GM19351 (cell line): Measurements from ENCODE around the gene SLC49A4.

Experiments used
- ATAC-seq: cut with Tn5 transposase; IDR thresholded peaks from one replicate; pipeline ENCODE4 v1.9.1; 2021; ENCODE audit warnings: mild to moderate bottlenecking, moderate library complexity; ENCODE audit not compliant: unreplicated experiment

SLC49A4 gene

DNA sequence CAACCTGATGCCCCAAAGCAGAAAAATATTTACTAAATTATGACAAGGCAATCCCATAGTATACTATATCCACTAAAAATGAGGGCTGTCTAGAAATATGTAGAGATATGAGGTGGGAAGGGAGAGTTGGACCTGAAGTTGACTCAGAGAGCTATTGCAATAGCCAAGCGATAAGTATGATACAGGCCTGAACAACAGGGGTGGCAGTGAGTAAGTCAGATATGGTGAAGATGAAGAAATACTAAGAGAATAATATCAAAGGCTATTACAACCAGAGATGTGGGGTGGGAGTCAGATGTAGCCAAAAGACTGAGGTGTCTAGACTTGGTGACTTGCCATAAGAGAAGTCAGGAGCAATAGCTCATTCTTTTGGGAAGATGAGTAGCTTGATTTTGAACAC, 10.4 kb upstream of the SLC49A4 start:
- no peak for ATAC-seq

DNA sequence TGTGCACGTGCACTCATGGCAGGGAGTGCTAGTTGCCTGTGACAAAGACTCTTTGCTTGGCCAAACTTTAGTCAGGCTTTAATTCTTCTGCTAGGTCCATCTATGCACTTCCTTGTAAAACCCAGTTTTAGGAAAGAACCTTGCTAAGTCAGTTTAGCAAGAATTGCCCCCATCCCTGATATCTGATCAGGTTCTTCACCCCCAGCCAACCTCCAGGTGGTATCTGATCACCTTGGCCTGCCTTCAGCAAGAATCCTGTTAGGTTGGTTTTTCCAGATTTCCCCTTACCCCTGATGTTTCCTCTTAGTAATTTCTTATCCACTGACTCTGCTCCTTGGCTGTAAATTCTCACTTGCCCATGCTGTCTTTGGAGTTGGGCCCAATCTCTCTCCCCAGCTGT, 9.6 kb upstream of the SLC49A4 start:
- ATAC-seq = no peak

DNA sequence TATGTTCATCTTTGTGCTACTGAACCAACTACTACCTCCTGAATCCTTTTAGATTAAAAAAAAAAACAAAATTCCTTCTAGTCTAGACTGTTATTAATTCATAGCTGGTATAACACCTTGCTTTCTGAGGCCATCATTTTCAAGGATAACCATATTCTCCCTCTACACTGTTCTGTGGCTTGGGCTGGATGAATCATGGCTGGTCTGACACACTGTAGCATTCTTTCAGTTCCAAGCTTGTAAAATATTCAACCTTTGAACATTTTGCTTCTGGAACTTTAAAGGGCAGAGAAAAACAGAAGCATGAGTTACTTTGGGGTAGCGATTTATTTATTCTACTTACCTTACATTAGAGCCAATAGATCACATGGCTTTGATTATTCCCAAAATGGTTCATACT, 8.8 kb upstream of the SLC49A4 start:
- ATAC-seq = no peak

DNA sequence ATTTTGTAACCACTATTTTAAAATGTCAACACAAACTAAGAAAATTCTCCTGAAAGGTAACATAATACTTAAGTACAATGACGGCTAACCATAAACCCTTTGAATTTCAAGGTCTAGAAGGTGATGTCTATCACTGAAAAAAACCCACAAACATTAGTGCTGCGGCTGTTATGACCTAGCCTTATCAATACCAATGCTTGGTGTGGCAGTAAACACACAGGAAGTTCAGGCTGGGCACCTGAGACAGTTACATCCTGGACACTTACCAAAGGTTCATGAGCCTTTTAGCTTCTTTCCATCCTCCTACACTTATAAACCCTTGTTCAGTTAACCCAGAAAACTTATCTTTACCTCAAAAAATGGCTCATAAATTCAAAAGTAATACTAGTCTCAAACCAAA, 7.0 kb upstream of the SLC49A4 start:
- ATAC-seq = no peak

DNA sequence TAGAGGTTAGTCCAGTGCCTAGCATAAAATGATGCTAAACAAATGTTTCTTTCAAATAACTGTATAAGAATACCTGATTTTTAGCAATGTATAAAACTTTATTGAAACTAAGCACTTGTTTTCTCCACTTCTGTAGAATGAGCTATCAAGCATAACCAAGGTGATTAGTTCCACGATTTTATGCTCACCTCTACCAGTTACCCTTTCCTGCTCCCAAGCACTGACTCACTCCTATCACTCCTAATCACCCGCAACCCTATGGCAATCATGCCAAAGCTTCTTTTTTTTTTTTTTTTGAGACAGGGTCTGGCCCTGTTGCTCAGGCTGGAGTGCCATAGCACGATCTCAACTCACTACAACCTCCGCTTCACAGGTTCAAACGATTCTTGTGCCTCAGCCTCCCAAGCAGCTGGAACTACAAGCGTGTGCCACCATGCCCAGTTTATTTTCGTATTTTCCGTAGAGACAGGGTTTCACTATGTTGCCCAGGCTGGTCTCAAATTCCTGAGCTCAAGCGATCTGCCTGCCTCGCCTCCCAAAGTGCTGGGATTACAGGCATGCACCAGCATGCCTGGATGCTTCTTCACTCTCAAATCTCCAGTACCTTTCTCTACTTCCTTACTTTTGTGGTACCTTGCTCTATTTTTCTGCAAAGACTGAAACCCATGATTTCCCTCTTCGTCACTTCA, 5.1 kb upstream of the SLC49A4 start:
- no peak for ATAC-seq

DNA sequence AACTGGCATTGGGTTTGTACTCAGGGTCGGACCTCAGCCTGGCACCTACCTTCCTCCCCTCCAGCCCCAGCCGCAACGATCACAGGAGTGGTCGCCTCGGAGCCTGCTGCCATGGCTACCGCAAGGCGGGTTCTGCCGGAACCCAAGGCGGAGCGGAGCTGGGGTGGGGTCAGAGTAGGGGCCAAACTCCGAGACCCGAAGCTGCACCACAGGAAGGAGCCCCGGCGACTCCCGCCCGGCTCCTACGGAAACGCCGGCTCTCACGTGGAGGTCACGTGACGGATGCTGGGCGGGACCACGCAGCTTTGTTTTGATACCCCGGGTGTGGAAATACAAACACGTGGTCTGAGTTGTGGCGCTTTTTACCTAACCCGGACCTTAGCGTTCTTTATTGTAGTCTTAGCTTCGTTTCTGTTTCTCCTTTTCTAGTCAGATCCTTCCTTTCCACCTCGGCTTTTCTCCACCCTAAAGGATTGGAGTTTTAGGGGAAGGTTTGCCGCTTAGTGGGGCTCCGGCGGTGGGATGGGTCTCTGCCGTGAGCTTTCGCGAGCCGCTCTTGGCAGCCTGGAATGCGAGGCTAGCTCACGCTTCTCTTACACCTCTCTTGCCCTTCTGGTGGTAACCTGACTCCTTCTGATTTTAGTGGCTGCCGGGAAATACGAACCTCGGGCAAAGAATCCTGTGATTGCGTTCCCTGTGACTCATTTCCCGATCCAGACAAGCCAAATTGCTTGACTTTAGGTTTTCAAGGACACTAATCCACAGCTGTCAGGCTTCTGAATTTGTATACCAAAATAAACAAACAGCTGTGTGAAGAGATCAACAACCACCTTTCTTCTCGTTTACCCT, 1.1 kb upstream of the SLC49A4 start, which contains the start of gene HSPBAP1:
Gene HSPBAP1, minus strand, starts transcription at position 264 of the 849 bp plus-strand sequence. Its CDS starts 151 bp downstream, at position 113.
- peak; percentile 56 for ATAC-seq

DNA sequence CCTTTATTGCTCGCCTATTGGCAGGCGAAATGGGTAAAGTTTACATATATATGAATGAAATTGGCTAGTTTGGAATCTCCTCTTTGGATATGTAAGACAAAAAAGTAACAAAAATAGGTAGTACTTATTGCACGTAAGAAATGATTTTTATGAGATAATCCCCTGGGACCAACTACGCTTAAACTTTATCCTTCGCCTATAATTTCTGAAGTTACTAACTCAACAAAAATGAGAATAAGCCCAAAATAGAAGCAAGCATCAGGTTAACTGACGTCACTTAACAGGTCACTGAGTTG, 438 bp upstream of the SLC49A4 start:
- no peak for ATAC-seq

DNA sequence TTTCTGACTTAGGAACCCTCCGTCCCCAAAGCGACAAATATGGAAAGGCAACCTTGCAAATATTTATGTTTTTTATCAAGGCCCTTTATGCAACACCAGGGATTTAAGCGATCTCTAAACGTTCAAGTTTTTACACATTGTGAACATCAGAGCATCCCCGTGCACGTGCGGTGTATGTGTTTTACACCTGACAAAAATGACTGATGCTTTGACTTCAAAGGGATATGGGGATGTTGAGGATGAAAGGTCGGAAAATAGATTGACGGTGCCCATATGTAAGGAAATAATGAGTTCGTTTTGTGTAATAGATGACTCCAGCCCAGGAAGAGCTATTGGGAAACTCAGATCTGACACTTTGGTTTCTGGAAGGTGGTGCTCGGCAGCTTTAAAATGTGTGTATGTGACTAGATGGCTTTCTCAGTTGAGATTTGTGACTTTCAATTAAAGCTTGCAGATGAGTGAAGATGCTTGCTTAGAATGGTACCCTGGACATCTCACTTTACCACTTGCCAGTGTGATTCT, 866 bp downstream of the SLC49A4 start:
- no peak for ATAC-seq

DNA sequence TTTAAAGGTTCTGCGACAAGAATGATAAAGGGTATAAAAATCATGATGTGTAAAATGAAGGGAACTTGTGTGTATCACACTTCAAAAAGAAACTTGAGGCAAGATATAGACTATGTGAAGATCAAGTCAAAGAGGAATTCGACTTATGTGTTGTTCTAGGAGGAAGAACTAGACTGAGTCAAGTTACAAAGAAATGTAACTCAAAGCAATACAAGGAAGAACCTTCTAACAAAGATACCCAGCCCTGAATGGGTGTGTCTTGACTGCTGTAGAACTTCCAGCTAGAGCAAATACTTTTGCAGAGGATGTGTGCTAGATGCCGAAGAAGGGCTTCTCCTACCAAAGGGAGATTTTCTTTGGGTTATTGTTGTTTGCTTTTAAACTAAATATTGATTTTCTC, 2.4 kb downstream of the SLC49A4 start:
- ATAC-seq = no peak

DNA sequence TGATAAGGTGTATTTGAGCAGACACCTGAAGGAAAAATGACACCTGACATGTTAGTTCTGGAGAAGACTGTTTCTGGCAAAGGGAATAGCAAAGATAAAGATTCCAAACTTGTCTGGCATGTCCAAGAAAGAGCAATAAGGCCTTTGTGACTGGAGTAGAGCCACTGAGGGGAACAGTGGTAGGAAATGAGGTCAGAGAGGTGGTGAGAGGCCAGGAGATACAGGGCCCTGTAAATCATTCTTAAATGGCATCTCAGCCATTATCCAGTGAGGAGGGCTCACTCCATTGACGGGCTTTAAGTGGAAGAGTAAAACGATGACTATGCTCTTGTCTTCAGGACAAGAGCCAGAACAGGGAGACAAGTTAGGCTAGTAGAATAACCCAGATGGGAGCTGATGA, 4.5 kb downstream of the SLC49A4 start:
- ATAC-seq = no peak

DNA sequence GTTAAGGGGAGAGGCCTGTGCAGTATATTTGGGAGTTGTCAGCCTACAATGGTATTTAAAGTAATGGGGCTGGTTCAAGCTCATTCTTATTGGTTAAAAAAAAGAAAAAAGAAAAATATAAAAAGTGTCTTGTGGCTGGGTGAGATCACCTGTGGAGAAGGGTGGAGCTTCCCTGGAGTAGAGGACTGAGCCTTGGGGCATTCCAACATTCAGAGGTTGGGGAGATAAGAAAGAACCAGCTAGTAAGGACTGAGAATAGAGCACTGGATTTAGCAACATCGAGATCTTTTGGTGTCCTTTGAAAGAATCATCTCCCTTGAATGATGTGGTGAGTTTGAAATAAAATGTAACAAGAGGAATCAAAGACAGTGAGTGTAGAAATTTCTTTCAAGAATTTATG, 5.2 kb downstream of the SLC49A4 start:
- ATAC-seq = no peak

DNA sequence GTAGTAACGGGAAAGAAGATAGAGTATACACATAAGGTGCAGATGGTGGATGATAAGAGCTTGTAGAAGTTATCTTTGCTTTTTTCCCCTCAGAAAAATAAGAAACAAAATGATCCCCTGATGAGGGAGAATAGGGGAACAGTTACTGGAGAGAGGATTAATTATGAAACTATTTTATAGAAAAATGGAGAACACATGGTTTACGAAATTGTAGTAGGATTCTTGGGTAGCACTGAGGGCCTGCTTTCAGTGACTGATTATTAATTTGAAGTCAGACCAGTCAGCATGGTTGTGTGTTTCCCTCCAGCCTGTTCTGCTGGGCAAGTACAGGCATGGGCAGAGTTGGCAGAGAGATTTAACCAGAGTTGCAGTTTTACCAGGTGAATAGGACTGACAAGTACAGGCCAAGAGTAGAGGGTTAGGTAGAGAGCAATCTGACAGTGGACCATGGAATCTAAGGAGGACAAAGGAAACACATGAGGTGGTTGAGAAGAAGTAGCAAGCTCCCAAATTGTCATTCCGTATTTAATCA, 5.9 kb downstream of the SLC49A4 start:
- ATAC-seq = no peak

DNA sequence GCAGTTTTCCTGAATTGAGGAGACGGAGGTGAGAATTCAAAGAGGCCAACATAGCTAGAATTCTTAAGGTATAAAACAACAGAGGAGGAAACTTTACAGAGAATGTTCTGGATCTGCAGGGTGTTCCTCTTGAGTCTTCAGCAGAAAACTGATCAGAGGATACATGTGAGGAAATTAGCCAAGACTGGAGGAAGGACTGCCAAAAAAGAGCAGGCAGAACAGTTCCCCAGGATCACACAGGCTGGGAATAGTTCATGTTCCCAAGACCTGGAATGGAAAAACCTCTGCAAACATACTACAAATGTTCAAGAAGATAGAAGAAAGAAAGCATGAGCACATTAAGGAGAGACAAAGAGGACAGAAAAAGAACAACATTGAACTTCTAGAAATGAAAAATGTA, 7.5 kb downstream of the SLC49A4 start:
- ATAC-seq = no peak

DNA sequence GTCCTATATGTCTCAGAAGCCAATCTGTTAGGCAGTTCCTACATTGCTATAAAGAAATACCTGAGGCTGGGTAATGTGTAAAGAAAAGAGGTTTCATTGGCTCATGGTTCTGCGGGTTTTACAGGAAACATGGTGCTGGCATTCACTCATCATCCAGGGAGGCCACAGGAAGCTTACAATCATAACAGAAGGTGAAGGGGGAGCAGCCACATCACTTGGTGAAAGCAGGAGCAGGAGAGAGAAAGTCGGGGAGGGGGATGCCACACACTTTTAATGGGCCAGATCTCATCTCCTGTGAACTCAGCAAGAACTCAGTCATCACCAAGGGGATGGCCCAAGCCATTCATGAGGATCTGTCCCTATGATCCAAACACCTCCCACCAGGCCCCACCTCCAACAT, 9.1 kb downstream of the SLC49A4 start:
- no peak for ATAC-seq

DNA sequence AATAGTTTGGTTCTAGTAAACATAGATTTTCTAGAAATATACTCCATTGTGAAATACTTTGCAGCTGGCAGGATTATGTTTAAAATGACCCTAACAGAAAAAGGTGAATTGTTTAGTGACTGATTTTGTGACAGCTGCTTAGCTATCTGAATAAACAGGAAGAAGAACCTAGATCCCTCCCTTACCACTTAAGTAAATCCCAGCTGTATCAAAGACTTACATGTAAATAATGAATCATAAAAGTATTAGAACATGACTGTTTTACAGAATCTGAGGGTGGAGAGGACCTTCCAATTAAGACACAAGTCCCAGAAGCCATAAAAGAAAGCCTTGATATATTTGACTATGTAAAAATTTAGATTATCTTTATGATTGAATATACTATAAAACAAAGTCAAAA, 15.9 kb downstream of the SLC49A4 start:
- ATAC-seq = no peak

DNA sequence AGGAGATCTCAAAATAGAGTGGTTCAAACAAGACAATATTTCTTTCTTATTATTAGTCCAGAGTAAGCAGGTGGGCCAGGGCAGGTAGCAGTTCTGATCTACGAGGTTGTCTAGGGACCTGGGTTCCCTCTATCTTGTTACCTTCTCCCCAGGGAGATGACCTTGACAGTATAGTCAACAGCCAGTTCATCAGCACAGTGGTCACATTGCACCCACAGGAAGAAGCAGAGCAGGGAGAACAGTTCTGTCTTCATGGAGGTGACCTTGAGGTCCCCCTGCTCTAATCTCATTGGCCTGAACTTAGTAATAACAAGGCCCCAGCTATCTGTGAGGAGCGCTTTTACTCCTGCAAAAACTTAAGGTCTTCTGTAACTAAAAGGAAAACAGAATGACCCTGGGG, 21.7 kb downstream of the SLC49A4 start:
- no peak for ATAC-seq

DNA sequence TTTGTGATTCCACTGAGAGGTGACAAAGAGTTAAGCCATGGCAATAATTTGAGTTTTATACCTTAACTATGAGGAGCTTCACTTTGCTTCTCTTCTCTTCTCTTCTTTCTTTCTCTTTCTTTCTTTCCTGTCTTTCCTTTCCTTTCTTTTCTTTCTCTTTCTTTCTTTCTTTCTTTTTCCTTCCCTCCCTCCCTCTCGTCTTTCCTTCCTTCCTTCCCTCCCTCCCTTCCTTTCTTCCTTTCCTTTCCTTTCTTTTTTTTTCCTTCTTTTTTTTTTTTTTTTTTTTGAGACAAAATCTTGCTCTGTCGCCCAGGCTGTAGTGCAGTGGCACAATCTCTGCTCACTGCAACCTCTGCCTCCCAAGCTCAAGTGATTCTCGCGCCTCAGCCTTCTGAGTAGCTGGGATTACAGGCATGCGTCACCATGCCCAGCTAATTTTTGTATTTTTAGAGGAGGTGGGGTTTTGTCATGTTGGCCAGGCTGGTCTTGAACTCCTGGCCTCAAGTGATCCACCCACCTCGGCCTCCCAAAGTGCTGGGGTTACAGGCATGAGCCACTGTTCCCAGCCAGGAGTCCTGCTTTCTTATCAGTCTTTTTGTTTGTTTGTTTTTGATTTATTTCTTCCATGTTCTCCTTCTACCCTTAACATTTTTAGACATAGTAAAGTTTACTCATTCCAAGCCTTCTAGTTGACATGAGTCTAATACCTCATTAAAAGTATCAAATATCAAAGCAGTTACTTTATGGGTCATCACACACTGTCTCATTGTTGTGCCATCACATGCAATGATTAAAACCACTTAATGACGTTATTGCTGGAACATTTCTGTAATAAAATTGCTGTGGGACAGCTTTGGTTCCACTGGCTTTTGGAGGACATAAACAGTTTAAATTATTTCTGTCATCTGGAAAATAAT, 29.9 kb downstream of the SLC49A4 start:
- no peak for ATAC-seq

DNA sequence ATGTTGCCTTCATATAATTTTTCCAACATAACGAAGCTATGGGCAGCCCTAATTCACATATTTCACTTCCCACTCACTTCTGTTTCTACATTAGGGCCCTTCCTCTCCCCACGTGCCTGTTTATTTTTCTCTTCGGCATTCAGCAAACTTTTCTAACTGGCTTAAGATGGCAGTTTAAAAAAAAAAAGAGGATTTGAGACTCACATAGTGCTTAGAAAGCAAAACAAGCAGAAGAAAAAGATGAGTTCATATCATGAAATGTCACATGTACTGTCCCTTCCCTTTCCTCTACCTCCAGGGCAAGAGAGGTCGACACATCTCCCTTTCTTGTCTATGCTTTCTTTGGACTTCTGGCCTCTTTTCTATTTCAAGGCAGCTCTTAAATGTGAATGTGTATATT, 30.6 kb downstream of the SLC49A4 start:
- ATAC-seq = no peak

DNA sequence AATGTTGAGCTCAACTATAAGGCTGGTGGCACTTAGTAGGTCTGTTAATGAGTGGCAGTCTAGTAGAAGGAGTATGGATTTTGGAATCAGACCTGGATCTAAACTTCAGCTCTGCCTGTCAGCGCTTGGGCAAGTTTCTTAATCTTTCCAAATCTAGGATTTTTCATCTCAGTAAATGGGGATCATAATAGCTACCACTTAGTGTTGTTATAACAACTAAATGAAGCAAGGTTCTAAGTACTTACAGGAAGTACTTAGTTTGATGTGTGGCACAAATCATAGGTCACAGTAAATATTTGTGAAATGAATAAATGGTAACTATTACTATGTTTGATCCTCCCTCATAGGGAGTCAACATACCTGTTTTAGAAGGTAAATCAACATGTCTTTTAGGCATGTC, 31.4 kb downstream of the SLC49A4 start:
- no peak for ATAC-seq

DNA sequence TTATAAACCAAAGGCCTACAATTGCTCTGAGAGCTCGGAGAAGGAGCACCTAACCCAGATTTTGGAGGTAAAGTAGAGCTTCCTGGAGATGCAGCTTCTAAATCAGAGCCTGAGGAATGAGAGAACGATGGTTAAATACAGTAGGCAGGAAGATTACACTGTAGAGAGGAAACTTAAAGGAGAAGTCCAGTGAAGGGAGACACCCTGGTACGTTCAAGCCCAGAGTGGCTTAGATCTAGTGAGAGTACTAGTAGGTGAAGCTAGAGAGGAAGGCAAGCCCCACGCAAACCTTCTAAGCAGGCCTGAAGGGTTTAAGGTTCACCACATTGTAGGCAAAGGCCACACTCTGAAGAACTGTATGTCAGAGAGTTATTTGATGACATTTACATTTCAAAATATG, 33.4 kb downstream of the SLC49A4 start:
- no peak for ATAC-seq

DNA sequence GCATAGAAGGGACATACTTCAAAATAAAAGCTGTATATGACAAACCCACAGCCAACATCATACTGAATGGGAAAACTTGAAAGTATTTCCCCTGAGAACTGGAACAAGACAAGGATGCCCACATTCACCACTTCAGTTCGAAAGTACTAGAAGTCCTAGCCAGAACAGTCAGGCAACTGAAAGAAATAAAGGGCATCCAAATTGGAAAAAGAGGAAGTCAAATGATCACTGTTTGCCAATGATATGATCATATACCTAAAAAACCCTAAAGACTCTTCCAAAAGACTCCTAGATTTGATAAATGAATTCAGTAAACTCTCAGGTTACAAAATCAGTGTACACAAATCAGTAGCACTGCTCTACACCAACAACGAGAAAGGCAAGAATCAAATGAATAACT, 40.7 kb downstream of the SLC49A4 start:
- no peak for ATAC-seq
